ENCODE results near the gene DHRS1. TPM values are rescaled to one million over a fixed set of nuclear protein-coding genes. Genes with fewer than 3 reads are reported as not detected.

The DHRS1 gene
- total RNA-seq, 1 donor from 2014 or later = 29.3 TPM

DNA sequence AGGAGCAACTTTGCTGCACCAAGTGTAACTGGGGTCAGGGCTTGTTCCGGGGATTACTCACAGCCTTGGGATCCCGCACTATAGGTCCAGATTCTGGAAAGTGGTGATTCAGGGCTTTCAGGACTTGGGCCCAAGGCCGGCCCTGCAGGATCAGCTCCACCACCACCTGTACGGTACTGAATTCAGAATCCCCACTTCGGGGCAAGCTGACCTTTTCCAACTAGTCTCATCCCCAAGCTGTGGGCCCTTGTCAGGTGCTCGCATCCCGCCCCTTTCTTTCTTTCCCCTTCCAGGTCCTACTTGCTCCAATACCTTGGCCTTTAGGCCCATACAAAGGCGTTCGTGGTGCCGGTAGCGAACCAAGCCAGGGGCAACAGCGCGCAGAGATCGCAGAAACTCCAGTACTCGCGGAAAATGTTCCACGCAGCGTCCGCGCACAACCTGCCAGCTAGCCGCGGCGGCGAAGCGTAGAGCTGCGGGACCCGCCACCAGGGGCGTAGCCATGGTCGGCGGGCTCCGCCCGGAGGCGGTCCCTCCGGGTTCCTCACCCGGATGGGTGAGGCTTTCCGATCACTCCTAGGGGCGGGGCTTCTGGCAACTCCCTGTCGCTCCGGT lies 57.6 kb downstream of the DHRS1 start:
- Mint-ChIP-seq H3K27ac (ENCODE audit: unreplicated experiment) (peak overlapping the region; percentile 99), H3K9me3 (ENCODE audit: low read depth) (no peaks in the 10 kb centered on the region), H3K4me3 (ENCODE audit: unreplicated experiment) (peak overlapping the region; percentile 94), H3K36me3 (ENCODE audit: low read depth) (peaks cover 15% of the 10 kb centered on the region), H3K27me3 (ENCODE audit: low read depth) (no peaks in the 10 kb centered on the region), H3K4me1 (ENCODE audit: low read depth) (peaks cover 52% of the 10 kb centered on the region)
- DNase-seq (ENCODE audit: low spot score) = peak; percentile 97
- peak; percentile 58 for TF ChIP-seq CTCF (IDR thresholded peaks at IDR 0.05)

Other genes with a start within 250 kb of the DHRS1 start
- 0.34 to 0.60 TPM (median 0.54 TPM) in 3 replicates for gene CARMIL3, start 247.8 kb downstream of the DHRS1 start, total RNA-seq
- not detected in 3 replicates for gene CPNE6, start 228.2 kb downstream of the DHRS1 start, total RNA-seq
- gene PCK2, start 205.5 kb downstream of the DHRS1 start, total RNA-seq = 18.7 to 126 TPM (median 118 TPM) in 3 replicates
- gene DCAF11, start 185.0 kb downstream of the DHRS1 start, total RNA-seq = 30.7 to 41.5 TPM (median 32.9 TPM) in 3 replicates
- gene NRL, start 184.8 kb downstream of the DHRS1 start, total RNA-seq = 1.2 to 1.6 TPM (median 1.3 TPM) in 3 replicates
- gene FITM1, start 169.1 kb downstream of the DHRS1 start, total RNA-seq = 0.27 TPM in 1 of 3 replicates, not detected in the others
- 59.2 to 76.1 TPM (median 64.9 TPM) in 3 replicates for gene PSME1, start 163.6 kb downstream of the DHRS1 start, total RNA-seq
- gene EMC9, start 158.2 kb downstream of the DHRS1 start, total RNA-seq = 14.0 to 15.3 TPM (median 14.8 TPM) in 3 replicates
- 53.6 to 78.7 TPM (median 59.7 TPM) in 3 replicates for gene PSME2, start 153.2 kb downstream of the DHRS1 start, total RNA-seq
- 38.8 to 50.6 TPM (median 45.8 TPM) in 3 replicates for gene RNF31, start 152.3 kb downstream of the DHRS1 start, total RNA-seq
- 28.9 to 38.4 TPM (median 37.8 TPM) in 3 replicates for gene IRF9, start 138.5 kb downstream of the DHRS1 start, total RNA-seq
- 4.4 to 7.9 TPM (median 5.0 TPM) in 3 replicates for gene REC8, start 127.7 kb downstream of the DHRS1 start, total RNA-seq
- gene IPO4, start 111.0 kb downstream of the DHRS1 start, total RNA-seq = 26.7 to 46.2 TPM (median 27.4 TPM) in 3 replicates
- gene TM9SF1, start 104.3 kb downstream of the DHRS1 start, total RNA-seq = 60.3 to 92.0 TPM (median 61.0 TPM) in 3 replicates
- gene TSSK4, start 94.1 kb downstream of the DHRS1 start, total RNA-seq = 0.46 TPM in 1 of 3 replicates, not detected in the others
- 33.1 to 36.1 TPM (median 35.3 TPM) in 3 replicates for gene CHMP4A, start 86.3 kb downstream of the DHRS1 start, total RNA-seq
- 23.2 to 25.7 TPM (median 23.6 TPM) in 3 replicates for gene MDP1, start 83.7 kb downstream of the DHRS1 start, total RNA-seq
- gene NEDD8, start 67.4 kb downstream of the DHRS1 start, total RNA-seq = 154 to 169 TPM (median 159 TPM) in 3 replicates
- 43.1 to 66.5 TPM (median 47.9 TPM) in 3 replicates for gene GMPR2, start 66.9 kb downstream of the DHRS1 start, total RNA-seq
- gene TINF2, start 57.2 kb downstream of the DHRS1 start, total RNA-seq = 60.1 to 85.5 TPM (median 72.6 TPM) in 3 replicates
- 3.2 to 5.0 TPM (median 3.3 TPM) in 3 replicates for gene TGM1, start 36.6 kb downstream of the DHRS1 start, total RNA-seq
- gene RABGGTA, start 28.2 kb downstream of the DHRS1 start, total RNA-seq = 27.0 to 34.9 TPM (median 27.4 TPM) in 3 replicates
- 19.4 to 30.4 TPM (median 20.7 TPM) in 3 replicates for gene NOP9, start 70 bp upstream of the DHRS1 start, total RNA-seq
- not detected in 3 replicates for gene CIDEB, start 8.2 kb upstream of the DHRS1 start, total RNA-seq
- 8.8 to 18.4 TPM (median 9.1 TPM) in 3 replicates for gene LTB4R2, start 10.4 kb upstream of the DHRS1 start, total RNA-seq
- 6.1 to 12.0 TPM (median 7.3 TPM) in 3 replicates for gene LTB4R, start 11.7 kb upstream of the DHRS1 start, total RNA-seq
- 1.5 to 5.2 TPM (median 3.3 TPM) in 3 replicates for gene ADCY4, start 35.3 kb upstream of the DHRS1 start, total RNA-seq
- gene RIPK3, start 40.2 kb upstream of the DHRS1 start, total RNA-seq = 0.80 to 1.3 TPM (median 0.90 TPM) in 3 replicates
- gene NFATC4, start 68.4 kb upstream of the DHRS1 start, total RNA-seq = 93.4 to 99.2 TPM (median 97.7 TPM) in 3 replicates
- gene NYNRIN, start 99.2 kb upstream of the DHRS1 start, total RNA-seq = 20.0 to 32.1 TPM (median 21.0 TPM) in 3 replicates
- gene CBLN3, start 129.9 kb upstream of the DHRS1 start, total RNA-seq = 5.2 to 6.1 TPM (median 5.5 TPM) in 3 replicates
- 44.4 to 53.8 TPM (median 53.7 TPM) in 3 replicates for gene KHNYN, start 130.2 kb upstream of the DHRS1 start, total RNA-seq
- gene SDR39U1, start 143.0 kb upstream of the DHRS1 start, total RNA-seq = 34.6 to 52.9 TPM (median 35.3 TPM) in 3 replicates
- not detected in 3 replicates for gene CMA1, start 208.5 kb upstream of the DHRS1 start, total RNA-seq

Measured in chondrocyte (in vitro differentiated cells).